ENCODE measurements around the gene SPOCK2.

- TF ChIP-seq POLR2A (IDR thresholded peaks at IDR 0.05; ENCODE audit: low read depth, low read length) = no peak
- no peak for TF ChIP-seq POLR2AphosphoS5 (IDR thresholded peaks at IDR 0.05; ENCODE audit: low read depth, low read length)
- TF ChIP-seq SPI1 (IDR thresholded peaks at IDR 0.05; ENCODE audit: low read depth, low read length) = peak; percentile 26; the same call in 1 of the 2 replicates
- TF ChIP-seq TAF1 (IDR thresholded peaks at IDR 0.05; ENCODE audit: low read depth, low read length) = no peak
Measured at GRCh38 chr10:72086466-72087391, 1.6 kb downstream of the SPOCK2 start.

Data from GM12891 (cell line).